ENCODE results near the gene EGLN1. TPM values are rescaled to one million over a fixed set of nuclear protein-coding genes. Genes with fewer than 3 reads are reported as not detected.

The EGLN1 gene
- total RNA-seq, 1 donor from 2014 or later = 19.9 TPM

GRCh38 chr1:231372501-231372900 is 49.6 kb downstream of the EGLN1 start:
- no peak overlapping the region for H3K27ac Mint-ChIP-seq
- H3K36me3 Mint-ChIP-seq (ENCODE audit: insufficient read depth) = peaks cover under 1% of the 10 kb centered on the region
- no peaks in the 10 kb centered on the region for H3K4me1 Mint-ChIP-seq (ENCODE audit: low read depth)
- DNase-seq (ENCODE audit: low spot score, unreplicated experiment) = no peak
- H3K4me3 Mint-ChIP-seq (ENCODE audit: low read depth) = no peak overlapping the region
- no peak for TF ChIP-seq CTCF (IDR thresholded peaks at IDR 0.05; ENCODE audit: unreplicated experiment)
- no peaks in the 10 kb centered on the region for H3K9me3 Mint-ChIP-seq (ENCODE audit: low read depth)
- no peaks in the 10 kb centered on the region for H3K27me3 Mint-ChIP-seq

GRCh38 chr1:231369282-231369681 is 52.8 kb downstream of the EGLN1 start:
- TF ChIP-seq CTCF (IDR thresholded peaks at IDR 0.05; ENCODE audit: unreplicated experiment) = no peak
- Mint-ChIP-seq H3K9me3 (ENCODE audit: low read depth) (no peaks in the 10 kb centered on the region), H3K4me3 (ENCODE audit: low read depth) (no peak overlapping the region), H3K4me1 (ENCODE audit: low read depth) (no peaks in the 10 kb centered on the region), H3K27ac (no peak overlapping the region), H3K27me3 (no peaks in the 10 kb centered on the region), H3K36me3 (ENCODE audit: insufficient read depth) (peaks cover 3% of the 10 kb centered on the region)
- DNase-seq (ENCODE audit: low spot score, unreplicated experiment) = no peak

GRCh38 chr1:231364192-231364591 is 57.9 kb downstream of the EGLN1 start:
- Mint-ChIP-seq H3K36me3 (ENCODE audit: insufficient read depth) (peaks cover 11% of the 10 kb centered on the region), H3K4me1 (ENCODE audit: low read depth) (no peaks in the 10 kb centered on the region), H3K4me3 (ENCODE audit: low read depth) (no peak overlapping the region), H3K27me3 (no peaks in the 10 kb centered on the region), H3K27ac (no peak overlapping the region), H3K9me3 (ENCODE audit: low read depth) (no peaks in the 10 kb centered on the region)
- no peak for DNase-seq (ENCODE audit: low spot score, unreplicated experiment)
- no peak for TF ChIP-seq CTCF (IDR thresholded peaks at IDR 0.05; ENCODE audit: unreplicated experiment)

- H3K9me3 Mint-ChIP-seq (ENCODE audit: low read depth) = no peaks in the 10 kb centered on the region
Observed at GRCh38 chr1:231363624-231364023, 58.5 kb downstream of the EGLN1 start.

GRCh38 chr1:231362325-231362724 is 59.8 kb downstream of the EGLN1 start:
- H3K9me3 Mint-ChIP-seq (ENCODE audit: low read depth) = no peaks in the 10 kb centered on the region
- peaks cover 2% of the 10 kb centered on the region for H3K4me1 Mint-ChIP-seq (ENCODE audit: low read depth)
- no peak overlapping the region for H3K4me3 Mint-ChIP-seq (ENCODE audit: low read depth)
- DNase-seq (ENCODE audit: low spot score, unreplicated experiment) = no peak
- peaks cover 9% of the 10 kb centered on the region for H3K36me3 Mint-ChIP-seq (ENCODE audit: insufficient read depth)
- no peak overlapping the region for H3K27ac Mint-ChIP-seq
- TF ChIP-seq CTCF (IDR thresholded peaks at IDR 0.05; ENCODE audit: unreplicated experiment) = no peak
- no peaks in the 10 kb centered on the region for H3K27me3 Mint-ChIP-seq

More at GRCh38 chr1:231363624-231364023, 58.5 kb downstream of the EGLN1 start:
- DNase-seq (ENCODE audit: low spot score, unreplicated experiment) = no peak
- H3K4me3 Mint-ChIP-seq (ENCODE audit: low read depth) = no peak overlapping the region
- no peaks in the 10 kb centered on the region for H3K27me3 Mint-ChIP-seq
- no peaks in the 10 kb centered on the region for H3K4me1 Mint-ChIP-seq (ENCODE audit: low read depth)
- TF ChIP-seq CTCF (IDR thresholded peaks at IDR 0.05; ENCODE audit: unreplicated experiment) = no peak
- no peak overlapping the region for H3K27ac Mint-ChIP-seq
- peaks cover 11% of the 10 kb centered on the region for H3K36me3 Mint-ChIP-seq (ENCODE audit: insufficient read depth)

Data from progenitor cell of endocrine pancreas (in vitro differentiated cells).